ENCODE measurements around the gene DCN. TPM values are rescaled to one million over a fixed set of nuclear protein-coding genes. Genes with fewer than 3 reads are reported as not detected.

DCN gene
- total RNA-seq, 2 donors from 2014 or later = 104 to 404 TPM

- WGBS = 63% methylated on average over 3 of the region's 3 CpGs
- no peak for TF ChIP-seq POLR2A (IDR thresholded peaks at IDR 0.05)
- TF ChIP-seq POLR2AphosphoS5 (IDR thresholded peaks at IDR 0.05) = no peak
- TF ChIP-seq CTCF (IDR thresholded peaks at IDR 0.05) = no peak
- Histone ChIP-seq H3K4me1 (replicated peaks) (no peaks in the 10 kb centered on the region), H3K27ac (no peak overlapping the region), H3K4me3 (no peak overlapping the region), H3K36me3 (no peaks in the 10 kb centered on the region), H3K9me3 (no peaks in the 10 kb centered on the region), H3K27me3 (replicated peaks; ENCODE audit: insufficient read depth) (no peaks in the 10 kb centered on the region)
- DNase-seq (ENCODE audit: low spot score) = no peak
- intact Hi-C loops (cut with DNase I) = no loop called here
Observed at GRCh38 chr12:91154131-91154530, 28.5 kb downstream of the DCN start.

- Histone ChIP-seq H3K27me3 (replicated peaks; ENCODE audit: insufficient read depth) (no peaks in the 10 kb centered on the region), H3K4me3 (no peak overlapping the region), H3K27ac (no peak overlapping the region), H3K36me3 (no peaks in the 10 kb centered on the region), H3K9me3 (no peaks in the 10 kb centered on the region), H3K4me1 (replicated peaks) (no peaks in the 10 kb centered on the region)
- 96% methylated on average over 2 of the region's 2 CpGs for WGBS
- no peak for DNase-seq (ENCODE audit: low spot score)
- intact Hi-C loops (cut with DNase I) = no loop called here
- TF ChIP-seq POLR2A (IDR thresholded peaks at IDR 0.05) (no peak), CTCF (IDR thresholded peaks at IDR 0.05) (no peak), POLR2AphosphoS5 (IDR thresholded peaks at IDR 0.05) (no peak)
Observed at GRCh38 chr12:91144053-91144452, 38.6 kb downstream of the DCN start.

GRCh38 chr12:91143206-91143605 is 39.4 kb downstream of the DCN start:
- intact Hi-C loops (cut with DNase I) = no loop called here
- no peak for DNase-seq (ENCODE audit: low spot score)
- H3K27me3 ChIP-seq (replicated peaks; ENCODE audit: insufficient read depth) = no peaks in the 10 kb centered on the region
- H3K9me3 ChIP-seq = no peaks in the 10 kb centered on the region
- no peaks in the 10 kb centered on the region for H3K4me1 ChIP-seq (replicated peaks)
- no peaks in the 10 kb centered on the region for H3K36me3 ChIP-seq
- no peak overlapping the region for H3K4me3 ChIP-seq
- TF ChIP-seq POLR2AphosphoS5 (IDR thresholded peaks at IDR 0.05) = no peak
- TF ChIP-seq POLR2A (IDR thresholded peaks at IDR 0.05) = no peak
- no peak for TF ChIP-seq CTCF (IDR thresholded peaks at IDR 0.05)
- H3K27ac ChIP-seq = no peak overlapping the region
- 71% methylated on average over 3 of the region's 3 CpGs for WGBS

- TF ChIP-seq POLR2A (IDR thresholded peaks at IDR 0.05) (no peak), CTCF (IDR thresholded peaks at IDR 0.05) (no peak)
- Histone ChIP-seq H3K27ac (no peak overlapping the region), H3K4me1 (replicated peaks) (no peaks in the 10 kb centered on the region), H3K4me3 (no peak overlapping the region), H3K27me3 (replicated peaks; ENCODE audit: insufficient read depth) (no peaks in the 10 kb centered on the region), H3K9me3 (no peaks in the 10 kb centered on the region), H3K36me3 (no peaks in the 10 kb centered on the region)
- intact Hi-C loops (cut with DNase I) = no loop called here
- no peak for DNase-seq (ENCODE audit: low spot score)
- 20% methylated on average over 3 of the region's 3 CpGs for WGBS
Observed at GRCh38 chr12:91142221-91142631, 40.4 kb downstream of the DCN start.

- WGBS = 28% methylated on average over 1 of the region's 1 CpG
- H3K9me3 ChIP-seq = no peaks in the 10 kb centered on the region
- no peak overlapping the region for H3K4me3 ChIP-seq
- DNase-seq (ENCODE audit: low spot score) = no peak
- intact Hi-C loops (cut with DNase I) = no loop called here
- H3K4me1 ChIP-seq (replicated peaks) = no peaks in the 10 kb centered on the region
- no peak overlapping the region for H3K27ac ChIP-seq
- TF ChIP-seq POLR2AphosphoS5 (IDR thresholded peaks at IDR 0.05) (no peak), CTCF (IDR thresholded peaks at IDR 0.05) (no peak), POLR2A (IDR thresholded peaks at IDR 0.05) (no peak)
- no peaks in the 10 kb centered on the region for H3K36me3 ChIP-seq
- H3K27me3 ChIP-seq (replicated peaks; ENCODE audit: insufficient read depth) = no peaks in the 10 kb centered on the region
Observed at GRCh38 chr12:91140026-91140931, 42.3 kb downstream of the DCN start.

Measured in prostate gland (tissue), 2 donors.